H1 (cell line): Measurements from ENCODE around the gene AADAC. TPM values are rescaled to one million over a fixed set of nuclear protein-coding genes. Genes with fewer than 3 reads are reported as not detected.

Experiments used
- FOSL1 ChIP-seq: IDR thresholded peaks from 2 replicates; pipeline ENCODE4 v1.6.1; 2011; ENCODE audit warnings: mild to moderate bottlenecking, low read depth, low read length, moderate library complexity; ENCODE audit not compliant: insufficient read depth
- GTF2F1 ChIP-seq: IDR thresholded peaks from 2 replicates; pipeline ENCODE4 v1.6.1; 2012; ENCODE audit warnings: low read depth, low read length, improper control_type of control experiment, borderline replicate concordance
- NRF1 ChIP-seq: IDR thresholded peaks from 2 replicates; pipeline ENCODE4 v1.6.1; 2011; ENCODE audit warnings: mild to moderate bottlenecking, low read depth, low read length, improper control_type of control experiment
- RNF2 ChIP-seq: fragments of 200-900, 300-1000 bp; sonication (generic); IDR thresholded peaks from 2 replicates; pipeline ENCODE4 v1.7.1; 2016; ENCODE audit warnings: borderline replicate concordance, low read depth, mild to moderate bottlenecking, antibody characterized with exemption, low read length; ENCODE audit not compliant: poor library complexity, severe bottlenecking; ENCODE audit errors: missing control alignments
- polyA plus RNA-seq, 7 experiments: library from polyadenylated mRNA; depleted of rRNA in 3 of 7; stranded (reverse) in 5 of 7; unstranded in 2 of 7; fragments of >200 nt in 5 of 7; fragments of 200-250 nt in 2 of 7; gene quantifications; 1 replicate in 5 of 7; 2 replicates in 1 of 7; 4 replicates in 1 of 7; pipeline versions ENCODE4 v1.2.1 to v1.2.3, GENCODE V29; 2011 to 2013; ENCODE audit warnings: missing spikeins in 2 of 7, mixed read lengths in 2 of 7
- total RNA-seq: library from RNA; stranded (reverse); fragmentation: NEBNext Ultra II Directional; extraction: Animal tissue kit (Norgen Biotek cat#: 25700); gene quantifications from 2 replicates; pipeline ENCODE4 v1.2.1, GENCODE V29; 2021

AADAC gene
- total and polyA plus RNA-seq, 2 of the 8 experiments (the other 6 are each of a cell fraction or from before 2014, with no cell fraction given): not detected

DNA sequence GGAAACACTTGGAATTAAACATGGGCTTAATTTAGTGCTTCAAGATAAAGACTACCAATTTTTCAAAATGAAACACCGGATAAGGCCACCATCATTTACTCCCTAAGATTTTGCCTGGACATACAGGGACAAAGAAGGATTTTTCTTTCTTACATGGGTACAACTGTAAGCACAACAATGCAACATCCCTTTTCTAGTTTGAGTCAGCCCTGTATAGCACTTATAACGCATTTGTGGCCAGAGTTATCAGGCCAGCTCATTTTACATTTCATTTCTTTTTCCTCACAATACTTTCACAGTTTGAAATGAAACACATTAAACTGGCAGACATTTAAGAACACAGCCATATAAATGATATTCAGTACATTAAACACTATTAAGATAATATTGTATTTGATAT, 49.7 kb downstream of the AADAC start (continued):
- TF ChIP-seq GTF2F1 (no peak), FOSL1 (no peak), NRF1 (no peak), RNF2 (no peak)
